IPS-18c (cell line): Measurements from ENCODE around the gene POLG2.
"Not testable (repeated sequence)": the region's sequence is repeated elsewhere in the genome, so short reads cannot be mapped to it uniquely, and the experiment has no call there.

Experiments
- H3K4me3 ChIP-seq: 2 replicates; pipeline ENCODE4 v1.7.0; 2013; ENCODE audit warnings: low read depth, mild to moderate bottlenecking, low read length, moderate library complexity; ENCODE audit not compliant: insufficient read depth
- H3K9me3 ChIP-seq: one replicate; pipeline ENCODE4 v1.6.1; 2013; ENCODE audit warnings: mild to moderate bottlenecking, low read length, moderate library complexity; ENCODE audit not compliant: control insufficient read depth, insufficient read depth

The POLG2 gene

DNA sequence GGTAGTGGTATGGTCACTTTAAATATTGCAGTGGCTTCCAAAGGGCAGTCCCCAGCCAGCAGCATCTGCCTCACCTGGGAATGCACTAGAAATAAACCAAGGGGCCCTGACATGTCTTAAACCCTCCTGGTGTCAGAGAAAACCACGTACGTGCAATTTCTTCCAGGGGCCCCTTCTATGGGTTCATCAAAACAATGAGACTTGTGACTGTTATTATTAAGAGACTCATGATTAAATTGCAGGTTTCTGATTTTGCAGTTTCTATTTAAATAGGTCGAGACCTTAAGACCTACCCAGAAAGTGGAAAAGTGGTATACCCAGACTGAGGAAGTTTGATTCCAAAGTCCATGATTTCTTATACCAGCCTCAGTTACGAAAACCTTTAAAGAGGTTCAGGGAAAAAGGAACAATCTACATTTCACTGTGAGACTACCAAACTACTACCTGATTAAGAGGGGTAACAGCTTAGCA is 746 bp upstream of the POLG2 start:
- H3K9me3 ChIP-seq: no peaks in the 10 kb centered on the region
- peak overlapping the region; percentile 74; the same call in 1 of the 2 replicates for H3K4me3 ChIP-seq

- H3K9me3 ChIP-seq: no peaks in the 10 kb centered on the region
- peak overlapping the region; percentile 74 for H3K4me3 ChIP-seq
Observed at GRCh38 chr17:64496348-64496785, 487 bp downstream of the POLG2 start.

GRCh38 chr17:64495300-64495699 is 1.6 kb downstream of the POLG2 start:
- H3K4me3 ChIP-seq: peak overlapping the region; percentile 74; the same call in 1 of the 2 replicates
- not testable (repeated sequence) for H3K9me3 ChIP-seq

DNA sequence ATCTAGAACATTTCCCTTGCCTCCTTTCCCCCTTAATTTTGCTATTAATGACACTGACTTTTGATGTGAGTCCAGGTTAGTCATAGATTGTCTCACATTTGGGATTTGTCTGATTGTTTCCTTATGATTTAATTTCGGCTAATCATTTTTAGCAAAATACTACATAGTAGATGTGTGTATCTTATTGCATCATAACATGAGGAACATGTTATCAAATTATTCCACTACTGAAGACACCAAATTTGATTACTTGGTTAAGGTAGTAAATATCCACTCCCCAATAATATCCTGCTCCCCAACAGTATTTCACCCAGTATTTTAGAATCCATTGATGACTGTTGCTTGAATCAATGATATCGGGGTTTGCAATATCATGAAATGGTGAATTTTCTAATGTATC is 2.7 kb downstream of the POLG2 start:
- Histone ChIP-seq H3K9me3 (no peaks in the 10 kb centered on the region), H3K4me3 (no peak overlapping the region)

- no peak overlapping the region for H3K4me3 ChIP-seq
Observed at GRCh38 chr17:64492481-64493109, 4.3 kb downstream of the POLG2 start.

DNA sequence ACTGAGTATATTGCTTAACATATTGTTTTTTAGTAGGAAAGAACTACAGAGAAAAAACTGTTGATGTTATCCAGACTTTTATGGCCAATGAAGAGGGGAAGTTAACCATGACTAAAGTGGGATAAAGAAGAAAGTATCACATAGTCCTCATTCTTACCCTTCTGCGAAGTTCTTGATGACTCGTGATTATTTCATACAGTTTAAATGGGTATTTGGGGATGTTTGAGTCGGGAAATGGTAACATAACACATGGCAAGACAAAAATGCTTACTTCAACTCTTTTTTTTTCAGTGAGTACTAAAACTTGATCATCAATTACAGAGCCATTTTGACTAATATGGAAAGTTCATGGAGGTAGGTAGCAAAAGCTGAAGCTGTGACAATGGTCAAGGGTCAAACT is 4.9 kb downstream of the POLG2 start:
- no peaks in the 10 kb centered on the region for H3K9me3 ChIP-seq
- no peak overlapping the region for H3K4me3 ChIP-seq

More at GRCh38 chr17:64492481-64493109, 4.3 kb downstream of the POLG2 start:
- H3K9me3 ChIP-seq: no peaks in the 10 kb centered on the region

DNA sequence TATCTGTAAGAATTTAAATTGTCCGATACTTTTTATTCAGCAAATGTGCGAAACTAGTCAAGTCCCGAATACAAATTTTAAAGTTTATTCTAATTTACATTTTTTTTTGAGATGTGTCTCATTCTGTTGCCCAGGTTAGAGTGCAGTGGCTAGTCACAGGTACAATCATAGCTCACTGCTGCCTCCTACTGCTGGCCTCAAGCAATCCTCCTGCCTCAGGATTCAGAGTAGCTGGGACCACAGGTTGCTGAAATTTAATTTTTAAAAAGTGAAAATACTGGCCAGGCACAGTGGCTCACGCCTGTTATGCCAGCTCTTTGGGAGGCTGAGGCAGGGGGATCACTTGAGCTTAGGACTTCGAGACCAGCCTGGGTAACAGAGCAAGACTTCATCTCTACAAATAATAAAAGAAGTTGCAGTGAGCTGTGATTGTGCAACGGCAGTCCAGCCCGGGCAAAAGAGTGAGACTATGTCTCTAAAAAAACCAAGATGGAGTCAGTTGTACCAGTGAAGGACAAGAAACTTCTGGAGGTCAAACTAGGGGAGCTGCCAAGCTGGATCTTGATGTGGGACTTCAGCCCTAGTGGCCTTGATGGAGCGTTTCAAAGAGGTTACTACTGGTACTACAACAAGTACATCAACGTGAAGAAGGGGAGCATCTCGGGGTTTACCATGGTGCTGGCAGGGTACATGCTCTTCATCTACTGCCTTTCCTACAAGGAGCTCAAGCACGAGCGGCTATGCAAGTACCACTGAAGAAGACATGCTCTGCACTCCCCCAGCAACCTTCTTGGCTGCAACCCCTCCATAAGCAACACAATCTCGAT is 5.6 kb downstream of the POLG2 start:
- Histone ChIP-seq H3K9me3 (no peaks in the 10 kb centered on the region), H3K4me3 (no peak overlapping the region)

GRCh38 chr17:64488301-64488700 is 8.6 kb downstream of the POLG2 start:
- H3K4me3 ChIP-seq: no peak overlapping the region

GRCh38 chr17:64484380-64484779 is 12.5 kb downstream of the POLG2 start:
- no peak overlapping the region for H3K4me3 ChIP-seq
- H3K9me3 ChIP-seq: peaks cover 2% of the 10 kb centered on the region

More at GRCh38 chr17:64488301-64488700, 8.6 kb downstream of the POLG2 start:
- no peaks in the 10 kb centered on the region for H3K9me3 ChIP-seq

GRCh38 chr17:64480951-64481350 is 15.9 kb downstream of the POLG2 start:
- H3K4me3 ChIP-seq: no peak overlapping the region

GRCh38 chr17:64477849-64478248 is 19.0 kb downstream of the POLG2 start:
- H3K4me3 ChIP-seq: no peak overlapping the region
- peaks cover 2% of the 10 kb centered on the region for H3K9me3 ChIP-seq

More at GRCh38 chr17:64480951-64481350, 15.9 kb downstream of the POLG2 start:
- H3K9me3 ChIP-seq: peaks cover 2% of the 10 kb centered on the region

DNA sequence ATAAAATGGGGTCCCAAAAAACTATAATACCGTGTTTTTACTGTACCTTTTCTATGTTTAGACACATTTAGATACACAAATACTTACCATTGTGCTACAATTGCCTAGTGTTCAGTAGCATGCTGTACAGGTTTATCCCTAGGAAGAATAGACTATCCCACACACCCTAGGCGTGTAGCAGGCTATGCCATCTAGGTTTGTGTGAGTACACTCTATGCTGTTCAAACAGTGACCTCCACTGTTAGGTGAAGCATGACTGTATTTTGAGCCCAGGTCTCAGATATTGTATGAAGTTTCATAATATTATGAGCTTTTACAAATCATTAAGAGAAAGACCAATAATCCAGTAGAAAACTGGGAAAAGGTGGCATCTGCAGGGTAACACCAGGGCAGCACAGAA is 24.3 kb downstream of the POLG2 start:
- no peak overlapping the region for H3K4me3 ChIP-seq
- H3K9me3 ChIP-seq: no peaks in the 10 kb centered on the region

DNA sequence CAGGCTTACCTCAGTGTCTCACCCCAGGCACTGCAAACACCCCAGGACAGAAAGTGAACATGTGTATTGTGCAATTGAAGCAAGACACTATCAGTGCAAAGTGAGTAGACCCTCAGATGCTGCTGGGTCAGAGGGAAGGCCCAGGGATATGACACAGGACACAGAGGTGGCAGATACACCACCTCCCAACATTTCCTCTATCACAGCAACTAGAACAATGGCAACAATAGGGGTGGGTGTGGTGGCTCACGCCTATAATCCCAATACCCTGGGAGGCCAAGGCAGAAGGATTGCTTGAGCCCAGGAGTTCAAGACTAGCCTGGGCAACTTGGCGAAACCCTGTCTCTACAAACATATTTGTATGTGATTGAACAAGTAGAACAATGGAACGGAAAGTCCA is 25.4 kb downstream of the POLG2 start:
- H3K9me3 ChIP-seq: no peaks in the 10 kb centered on the region
- H3K4me3 ChIP-seq: no peak overlapping the region

- Histone ChIP-seq H3K9me3 (peaks cover 4% of the 10 kb centered on the region), H3K4me3 (no peak overlapping the region)
Observed at GRCh38 chr17:64470625-64471024, 26.2 kb downstream of the POLG2 start.

DNA sequence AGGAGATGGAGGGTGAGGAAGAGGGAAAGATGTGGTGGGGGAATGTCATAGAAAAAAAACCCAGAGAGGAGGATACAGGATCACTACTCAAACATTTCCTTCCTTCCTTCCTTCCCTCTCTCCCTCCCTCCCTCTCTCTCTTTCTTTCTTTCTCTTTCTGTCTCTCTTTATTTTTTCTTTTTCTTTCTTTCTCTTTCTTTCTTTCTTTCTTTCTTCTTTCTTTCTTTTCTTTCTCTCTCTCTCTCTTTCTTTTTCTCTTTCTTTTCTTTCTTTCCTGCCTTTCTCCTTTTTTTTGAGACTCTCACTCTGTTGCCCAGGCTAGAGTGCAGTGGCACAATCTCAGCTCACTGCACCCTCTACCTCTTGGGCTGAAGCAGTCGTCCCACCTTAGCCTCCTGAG is 30.0 kb downstream of the POLG2 start:
- H3K4me3 ChIP-seq, H3K9me3 ChIP-seq: not testable (repeated sequence)

DNA sequence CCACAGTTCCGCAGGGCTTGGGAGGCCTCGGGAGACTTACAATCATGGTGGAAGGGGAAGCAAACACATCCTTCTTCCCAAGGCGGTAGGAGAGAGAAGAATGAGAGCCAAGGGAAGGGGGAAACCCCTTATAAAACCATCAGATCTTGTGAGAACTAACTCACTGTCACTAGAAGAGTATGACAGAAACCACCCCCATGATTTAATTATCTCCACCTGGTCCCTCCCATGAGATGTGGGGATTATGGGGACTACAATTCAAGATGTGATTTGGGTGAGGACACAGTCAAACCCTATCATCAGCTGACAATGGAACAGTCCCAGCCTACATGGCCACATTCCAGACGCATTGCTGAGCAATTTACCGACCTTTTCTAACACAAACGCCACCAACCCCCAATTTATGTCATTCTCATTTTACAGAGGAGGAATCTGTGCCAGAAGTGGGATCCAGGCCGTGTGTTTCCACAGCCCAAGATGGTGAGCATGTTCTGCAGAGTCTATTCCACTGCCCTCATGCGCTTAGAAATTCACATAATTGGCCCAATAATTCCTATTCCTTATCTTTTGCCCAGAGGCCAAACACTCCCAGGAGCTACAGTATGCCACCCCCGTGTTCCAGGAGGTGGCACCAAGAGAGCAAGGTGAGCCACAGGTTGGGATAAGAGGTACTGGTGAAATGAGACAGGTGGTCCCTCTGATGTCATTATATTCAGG is 30.7 kb downstream of the POLG2 start:
- peaks cover 4% of the 10 kb centered on the region for H3K9me3 ChIP-seq

DNA sequence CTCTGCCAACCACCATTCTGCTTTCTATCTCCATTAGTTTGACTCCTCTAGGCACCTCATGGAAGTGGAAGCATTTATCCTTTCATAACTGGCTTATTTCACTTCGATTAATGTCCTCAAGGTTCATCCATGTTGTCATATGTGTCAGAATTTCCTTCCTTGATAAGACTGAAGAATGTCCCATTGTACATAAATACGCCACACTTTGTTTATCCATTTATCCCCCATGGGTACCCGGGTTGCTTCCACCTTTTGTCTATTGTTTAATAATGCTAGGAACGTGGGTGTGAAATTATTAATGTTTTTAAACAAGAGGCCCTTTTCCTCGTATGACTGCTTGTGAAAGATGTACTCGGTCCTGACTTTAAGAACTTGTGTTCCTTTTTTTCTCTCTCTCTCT is 35.1 kb downstream of the POLG2 start:
- peaks cover 4% of the 10 kb centered on the region for H3K9me3 ChIP-seq
- H3K4me3 ChIP-seq: no peak overlapping the region

More for the DNA sequence above, 30.7 kb downstream of the POLG2 start:
- no peak overlapping the region for H3K4me3 ChIP-seq

DNA sequence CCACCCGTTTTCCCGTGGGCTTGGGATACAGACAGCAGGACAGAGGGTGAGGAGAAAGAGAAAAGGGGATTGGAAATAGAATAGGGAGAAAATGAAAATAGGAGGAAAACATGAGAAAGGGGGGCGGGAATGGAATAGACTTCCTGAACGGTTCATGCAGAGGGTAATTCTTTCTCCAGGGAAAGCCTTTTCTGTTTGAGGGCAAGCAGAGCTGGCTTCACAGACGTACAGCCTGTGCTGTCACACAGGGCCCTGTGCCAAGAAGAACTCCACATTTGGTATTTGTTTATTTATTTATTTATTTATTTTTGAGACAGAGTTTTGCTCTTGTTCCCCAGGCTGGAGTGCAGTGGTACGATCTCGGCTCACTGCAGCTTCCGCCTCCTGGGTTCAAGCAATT is 35.9 kb downstream of the POLG2 start:
- H3K9me3 ChIP-seq: no peaks in the 10 kb centered on the region
- no peak overlapping the region for H3K4me3 ChIP-seq
